Measurements from ENCODE around the gene RSU1.

- TF ChIP-seq EZH2 (IDR thresholded peaks at IDR 0.05; ENCODE audit: low read length) = no peak
- no peak for TF ChIP-seq CTCF (optimal IDR thresholded peaks at IDR 0.05 in 1 of 3, IDR thresholded peaks at IDR 0.05 in 1 of 3, conservative IDR thresholded peaks at IDR 0.05 in 1 of 3; ENCODE audit: extremely low read depth in 1 of 3, insufficient read depth in 2 of 3, low read length in 3 of 3)
Measured at GRCh38 chr10:16612115-16612980, 204.9 kb downstream of the RSU1 start.
